Osteoblast (primary cell): ENCODE data around the gene SRRM2. TPM values are rescaled to one million over a fixed set of nuclear protein-coding genes. Genes with fewer than 3 reads are reported as not detected.

ENCODE experiments used
- DNase-seq: peaks from one replicate; pipeline ENCODE4 v3.0.0; 2011; ENCODE audit warnings: low spot score, mixed read lengths; ENCODE audit not compliant: insufficient read length; ENCODE audit errors: missing footprints
- H2AFZ ChIP-seq: 2 replicates; pipeline ENCODE4 v1.6.0; 2011; ENCODE audit warnings: mild to moderate bottlenecking, low read length
- H3K27ac ChIP-seq: 2 replicates; pipeline ENCODE4 v1.5.1; 2011; ENCODE audit warnings: mild to moderate bottlenecking, low read depth, low read length, moderate library complexity
- H3K27me3 ChIP-seq: 2 replicates; pipeline ENCODE4 v1.6.0; 2012; ENCODE audit warnings: mild to moderate bottlenecking, control low read depth, inconsistent platforms, low read length, moderate library complexity; ENCODE audit not compliant: insufficient read depth
- H3K36me3 ChIP-seq: 2 replicates; pipeline ENCODE4 v1.5.1; 2011; ENCODE audit warnings: mild to moderate bottlenecking, low read length, control low read depth, moderate library complexity; ENCODE audit not compliant: insufficient read depth
- H3K4me1 ChIP-seq: 2 replicates; pipeline ENCODE4 v1.5.1; 2011; ENCODE audit warnings: mild to moderate bottlenecking, low read length, control low read depth, moderate library complexity; ENCODE audit not compliant: insufficient read depth
- H3K4me2 ChIP-seq: 2 replicates; pipeline ENCODE4 v1.6.0; 2011; ENCODE audit warnings: mild to moderate bottlenecking, low read length; ENCODE audit not compliant: insufficient read depth
- H3K4me3 ChIP-seq: fragments of 200-600 bp; sonication (generic); 3 replicates; pipeline ENCODE4 v1.5.1; 2012; ENCODE audit warnings: mild to moderate bottlenecking, low read length, inconsistent platforms; ENCODE audit not compliant: insufficient read depth
- H3K79me2 ChIP-seq: 2 replicates; pipeline ENCODE4 v1.6.0; 2012; ENCODE audit warnings: mild to moderate bottlenecking, low read length, control low read depth, inconsistent platforms; ENCODE audit not compliant: insufficient read depth
- H3K9me3 ChIP-seq: 2 replicates; pipeline ENCODE4 v1.5.1; 2011; ENCODE audit warnings: low read depth, low read length, control low read depth
- H4K20me1 ChIP-seq: 2 replicates; pipeline ENCODE4 v1.6.0; 2012; ENCODE audit warnings: mild to moderate bottlenecking, low read length, control low read depth; ENCODE audit not compliant: insufficient read depth
- CTCF ChIP-seq: IDR thresholded peaks from 2 replicates; pipeline ENCODE4 v1.5.1; 2011; ENCODE audit warnings: mild to moderate bottlenecking, low read depth, low read length, moderate library complexity; ENCODE audit errors: extremely low read depth
- total RNA-seq: library from RNA; depleted of rRNA; stranded (reverse); fragments of >200 nt; gene quantifications from 2 replicates; pipeline ENCODE4 v1.2.3, GENCODE V29; 2012

SRRM2 gene
- total RNA-seq, 1 donor: 56.8 TPM

- Histone ChIP-seq H4K20me1 (no peaks in the 10 kb centered on the region), H2AFZ (no peak overlapping the region), H3K27me3 (peaks cover 6% of the 10 kb centered on the region), H3K9me3 (no peaks in the 10 kb centered on the region), H3K4me3 (no peak overlapping the region), H3K27ac (no peak overlapping the region), H3K36me3 (no peaks in the 10 kb centered on the region), H3K79me2 (no peaks in the 10 kb centered on the region), H3K4me1 (no peaks in the 10 kb centered on the region), H3K4me2 (no peak overlapping the region)
- no peak for TF ChIP-seq CTCF
- DNase-seq: peak; percentile 63
Measured at GRCh38 chr16:2740476-2740875, 12.0 kb upstream of the SRRM2 start.

GRCh38 chr16:2741168-2741567, 11.3 kb upstream of the SRRM2 start:
- Histone ChIP-seq H4K20me1 (no peaks in the 10 kb centered on the region), H3K4me1 (no peaks in the 10 kb centered on the region), H3K36me3 (no peaks in the 10 kb centered on the region), H3K4me2 (no peak overlapping the region), H3K4me3 (no peak overlapping the region), H2AFZ (no peak overlapping the region), H3K9me3 (no peaks in the 10 kb centered on the region), H3K79me2 (no peaks in the 10 kb centered on the region), H3K27ac (no peak overlapping the region), H3K27me3 (peaks cover 6% of the 10 kb centered on the region)
- TF ChIP-seq CTCF: no peak
- no peak for DNase-seq

- no peaks in the 10 kb centered on the region for H3K79me2 ChIP-seq
- no peaks in the 10 kb centered on the region for H4K20me1 ChIP-seq
- no peaks in the 10 kb centered on the region for H3K36me3 ChIP-seq
- H3K4me2 ChIP-seq: no peak overlapping the region
- no peaks in the 10 kb centered on the region for H3K9me3 ChIP-seq
- peak; percentile 36 for DNase-seq
- no peak for TF ChIP-seq CTCF
- no peak overlapping the region for H3K4me3 ChIP-seq
- no peak overlapping the region for H3K27ac ChIP-seq
- H3K4me1 ChIP-seq: no peaks in the 10 kb centered on the region
- H2AFZ ChIP-seq: no peak overlapping the region
- H3K27me3 ChIP-seq: peaks cover 6% of the 10 kb centered on the region
Measured at GRCh38 chr16:2742323-2743006, 10.0 kb upstream of the SRRM2 start.

GRCh38 chr16:2743007-2743810, 9.2 kb upstream of the SRRM2 start:
- H4K20me1 ChIP-seq: no peaks in the 10 kb centered on the region
- no peaks in the 10 kb centered on the region for H3K9me3 ChIP-seq
- H3K27me3 ChIP-seq: peaks cover 6% of the 10 kb centered on the region
- no peak overlapping the region for H3K27ac ChIP-seq
- no peaks in the 10 kb centered on the region for H3K79me2 ChIP-seq
- H3K36me3 ChIP-seq: no peaks in the 10 kb centered on the region
- no peak overlapping the region for H3K4me2 ChIP-seq
- peak; percentile 71 for DNase-seq
- no peak overlapping the region for H3K4me3 ChIP-seq
- no peaks in the 10 kb centered on the region for H3K4me1 ChIP-seq
- no peak overlapping the region for H2AFZ ChIP-seq
- no peak for TF ChIP-seq CTCF
